GM12891 (cell line): Measurements from ENCODE around the gene EFEMP2.

Source experiments
- POLR2A ChIP-seq: IDR thresholded peaks from 2 replicates; pipeline ENCODE4 v1.6.1; 2011; ENCODE audit warnings: low read depth, low read length, control low read depth
- POLR2AphosphoS5 ChIP-seq: IDR thresholded peaks from 2 replicates; pipeline ENCODE4 v1.6.1; 2011; ENCODE audit warnings: low read depth, low read length, control low read depth
- SPI1 ChIP-seq: IDR thresholded peaks from 2 replicates; pipeline ENCODE4 v1.6.1; 2011; ENCODE audit warnings: low read depth, low read length, control low read depth
- TAF1 ChIP-seq: IDR thresholded peaks from 2 replicates; pipeline ENCODE4 v1.6.1; 2011; ENCODE audit warnings: low read depth, low read length, control low read depth

GRCh38 chr11:65833297-65834030 is 39.1 kb downstream of the EFEMP2 start, which contains the start of gene SNX32:
- TF ChIP-seq POLR2AphosphoS5 (no peak), POLR2A (no peak), SPI1 (peak; percentile 5; the same call in 1 of the 2 replicates), TAF1 (no peak)
